Retina (tissue), 1 donor: Measurements from ENCODE around the gene ZNF761.
"Not testable (repeated sequence)": the region's sequence is repeated elsewhere in the genome, so short reads cannot be mapped to it uniquely, and the experiment has no call there.

Experiments
- DNase-seq: peaks from one replicate; pipeline ENCODE4 v3.0.0-alpha.2; 2016

Gene ZNF761

GRCh38 chr19:53431399-53432087, at the start of gene ZNF761:
Gene ZNF761, plus strand, starts transcription at chr19:53431984. Its CDS starts 15,285 bp downstream, at chr19:53447269.
- DNase-seq: peak; percentile 93

GRCh38 chr19:53388168-53388567, 43.6 kb upstream of the ZNF761 start:
- no peak for DNase-seq

- no peak for DNase-seq
Observed at GRCh38 chr19:53388904-53389303, 42.9 kb upstream of the ZNF761 start.

- DNase-seq: peak; percentile 53
Observed at GRCh38 chr19:53389571-53389970, 42.2 kb upstream of the ZNF761 start.

GRCh38 chr19:53389978-53390377, 41.8 kb upstream of the ZNF761 start:
- peak; percentile 50 for DNase-seq

GRCh38 chr19:53394522-53394973, 37.2 kb upstream of the ZNF761 start:
- no peak for DNase-seq

GRCh38 chr19:53394974-53395839, 36.6 kb upstream of the ZNF761 start, which contains the start of gene ZNF765:
Gene ZNF765, plus strand, starts transcription at chr19:53395149. Its CDS starts 2,867 bp downstream, at chr19:53398016.
- DNase-seq: peak; percentile 94

GRCh38 chr19:53395840-53396524, 35.8 kb upstream of the ZNF761 start:
- DNase-seq: peak; percentile 2

GRCh38 chr19:53396525-53396868, 35.3 kb upstream of the ZNF761 start:
- DNase-seq: no peak

- not testable (repeated sequence) for DNase-seq
Observed at GRCh38 chr19:53397918-53398317, 33.9 kb upstream of the ZNF761 start.

- DNase-seq: no peak
Observed at GRCh38 chr19:53409505-53410204, 22.1 kb upstream of the ZNF761 start.

GRCh38 chr19:53420520-53421315, 11.1 kb upstream of the ZNF761 start:
- not testable (repeated sequence) for DNase-seq

- peak; percentile 23 for DNase-seq
Observed at GRCh38 chr19:53422551-53422950, 9.2 kb upstream of the ZNF761 start.

GRCh38 chr19:53423074-53423473, 8.7 kb upstream of the ZNF761 start:
- DNase-seq: peak; percentile 45

- peak; percentile 22 for DNase-seq
Observed at GRCh38 chr19:53423680-53424079, 8.1 kb upstream of the ZNF761 start.

GRCh38 chr19:53424968-53425597, 6.7 kb upstream of the ZNF761 start:
- peak; percentile 82 for DNase-seq

- DNase-seq: no peak
Observed at GRCh38 chr19:53432088-53432661, 391 bp downstream of the ZNF761 start.

GRCh38 chr19:53443809-53444208, 12.0 kb downstream of the ZNF761 start:
- not testable (repeated sequence) for DNase-seq

GRCh38 chr19:53447196-53447595, 15.4 kb downstream of the ZNF761 start:
- not testable (repeated sequence) for DNase-seq

- no peak for DNase-seq
Observed at GRCh38 chr19:53455828-53456227, 24.0 kb downstream of the ZNF761 start.
